ENCODE measurements around the gene CD109. TPM values are rescaled to one million over a fixed set of nuclear protein-coding genes. Genes with fewer than 3 reads are reported as not detected.

CD109 gene
- total RNA-seq, 2 donors from 2014 or later, result 2.0 TPM

GRCh38 chr6:73747289-73747688 lies 51.3 kb downstream of the CD109 start:
- H3K36me3 ChIP-seq (ENCODE audit: control insufficient read depth, insufficient read depth, low read length), result no peaks in the 10 kb centered on the region
- Mint-ChIP-seq H3K27ac (no peak overlapping the region), H3K4me1 (no peaks in the 10 kb centered on the region), H3K4me3 (no peak overlapping the region), H3K27me3 (ENCODE audit: insufficient read depth) (no peaks in the 10 kb centered on the region), H3K9me3 (no peaks in the 10 kb centered on the region), H3K36me3 (ENCODE audit: low read depth) (no peaks in the 10 kb centered on the region)
- H3K27ac ChIP-seq (ENCODE audit: low read depth, low read length), result no peak overlapping the region
- H3K9ac ChIP-seq (ENCODE audit: extremely low read depth, low read length, poor library complexity, severe bottlenecking), result no peak overlapping the region
- no peak for DNase-seq
- H3K4me1 ChIP-seq (ENCODE audit: control insufficient read depth, insufficient read depth, low read length), result no peaks in the 10 kb centered on the region
- TF ChIP-seq, protein P1, sequence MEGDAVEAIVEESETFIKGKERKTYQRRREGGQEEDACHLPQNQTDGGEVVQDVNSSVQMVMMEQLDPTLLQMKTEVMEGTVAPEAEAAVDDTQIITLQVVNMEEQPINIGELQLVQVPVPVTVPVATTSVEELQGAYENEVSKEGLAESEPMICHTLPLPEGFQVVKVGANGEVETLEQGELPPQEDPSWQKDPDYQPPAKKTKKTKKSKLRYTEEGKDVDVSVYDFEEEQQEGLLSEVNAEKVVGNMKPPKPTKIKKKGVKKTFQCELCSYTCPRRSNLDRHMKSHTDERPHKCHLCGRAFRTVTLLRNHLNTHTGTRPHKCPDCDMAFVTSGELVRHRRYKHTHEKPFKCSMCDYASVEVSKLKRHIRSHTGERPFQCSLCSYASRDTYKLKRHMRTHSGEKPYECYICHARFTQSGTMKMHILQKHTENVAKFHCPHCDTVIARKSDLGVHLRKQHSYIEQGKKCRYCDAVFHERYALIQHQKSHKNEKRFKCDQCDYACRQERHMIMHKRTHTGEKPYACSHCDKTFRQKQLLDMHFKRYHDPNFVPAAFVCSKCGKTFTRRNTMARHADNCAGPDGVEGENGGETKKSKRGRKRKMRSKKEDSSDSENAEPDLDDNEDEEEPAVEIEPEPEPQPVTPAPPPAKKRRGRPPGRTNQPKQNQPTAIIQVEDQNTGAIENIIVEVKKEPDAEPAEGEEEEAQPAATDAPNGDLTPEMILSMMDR (conservative IDR thresholded peaks at IDR 0.05), result no peak
- no peaks in the 10 kb centered on the region for H3K9me3 ChIP-seq (ENCODE audit: control insufficient read depth, low read length)
- 94 to 96% methylated on average over 2 of the region's 2 CpGs for WGBS, 2 experiments (ENCODE audit: insufficient coverage in 1 of 2, insufficient read length in 1 of 2)
- no peak overlapping the region for H3K4me3 ChIP-seq (ENCODE audit: low read length)
- no peaks in the 10 kb centered on the region for H3K27me3 ChIP-seq (ENCODE audit: control insufficient read depth, insufficient read depth, low read length, poor library complexity, severe bottlenecking)

GRCh38 chr6:73752943-73753342 lies 56.9 kb downstream of the CD109 start:
- 90 to 100% methylated on average over 2 to 3 of the region's 3 CpGs for WGBS, 2 experiments (ENCODE audit: insufficient coverage in 1 of 2, insufficient read length in 1 of 2)
- H3K36me3 Mint-ChIP-seq (ENCODE audit: low read depth), result no peaks in the 10 kb centered on the region
- DNase-seq, result no peak
- H3K9ac ChIP-seq (ENCODE audit: extremely low read depth, low read length, poor library complexity, severe bottlenecking), result no peak overlapping the region
- no peaks in the 10 kb centered on the region for H3K36me3 ChIP-seq (ENCODE audit: control insufficient read depth, insufficient read depth, low read length)
- H3K9me3 Mint-ChIP-seq, result no peaks in the 10 kb centered on the region
- no peak overlapping the region for H3K27ac Mint-ChIP-seq
- H3K4me1 ChIP-seq (ENCODE audit: control insufficient read depth, insufficient read depth, low read length), result no peaks in the 10 kb centered on the region
- no peak overlapping the region for H3K27ac ChIP-seq (ENCODE audit: low read depth, low read length)
- H3K27me3 Mint-ChIP-seq (ENCODE audit: insufficient read depth), result no peaks in the 10 kb centered on the region
- no peaks in the 10 kb centered on the region for H3K27me3 ChIP-seq (ENCODE audit: control insufficient read depth, insufficient read depth, low read length, poor library complexity, severe bottlenecking)
- H3K9me3 ChIP-seq (ENCODE audit: control insufficient read depth, low read length), result no peaks in the 10 kb centered on the region
- no peak overlapping the region for H3K4me3 ChIP-seq (ENCODE audit: low read length)
- no peak overlapping the region for H3K4me3 Mint-ChIP-seq
- H3K4me1 Mint-ChIP-seq, result peaks cover 2% of the 10 kb centered on the region
- TF ChIP-seq, protein P1 (conservative IDR thresholded peaks at IDR 0.05), result no peak

DNA sequence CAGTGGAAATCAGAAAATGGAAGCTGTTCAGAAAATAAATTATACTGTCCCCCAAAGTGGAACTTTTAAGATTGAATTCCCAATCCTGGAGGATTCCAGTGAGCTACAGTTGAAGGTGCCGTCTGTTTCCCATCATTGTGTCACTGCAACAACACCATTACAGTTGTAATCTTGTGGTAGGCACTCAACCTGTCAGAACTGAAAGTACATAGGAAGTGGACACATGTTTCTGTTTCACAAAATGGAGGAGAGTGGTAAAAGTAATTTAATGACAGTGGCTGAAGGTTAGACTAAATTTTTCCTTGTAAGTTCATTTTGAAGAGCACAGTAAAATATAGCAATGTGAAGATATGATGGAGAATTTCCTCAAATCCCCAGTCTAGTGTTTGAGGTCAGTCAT lies 70.0 kb downstream of the CD109 start:
- no peaks in the 10 kb centered on the region for H3K27me3 Mint-ChIP-seq (ENCODE audit: insufficient read depth)
- peaks cover 7% of the 10 kb centered on the region for H3K4me1 Mint-ChIP-seq
- H3K9ac ChIP-seq (ENCODE audit: extremely low read depth, low read length, poor library complexity, severe bottlenecking), result no peak overlapping the region
- no peak for DNase-seq
- H3K4me3 ChIP-seq (ENCODE audit: low read length), result no peak overlapping the region
- TF ChIP-seq, protein P1 (conservative IDR thresholded peaks at IDR 0.05), result no peak
- no peak overlapping the region for H3K4me3 Mint-ChIP-seq
- H3K9me3 Mint-ChIP-seq, result no peaks in the 10 kb centered on the region
- no peaks in the 10 kb centered on the region for H3K36me3 Mint-ChIP-seq (ENCODE audit: low read depth)
- H3K27ac Mint-ChIP-seq, result no peak overlapping the region
- H3K27me3 ChIP-seq (ENCODE audit: control insufficient read depth, insufficient read depth, low read length, poor library complexity, severe bottlenecking), result no peaks in the 10 kb centered on the region
- no peaks in the 10 kb centered on the region for H3K36me3 ChIP-seq (ENCODE audit: control insufficient read depth, insufficient read depth, low read length)
- H3K4me1 ChIP-seq (ENCODE audit: control insufficient read depth, insufficient read depth, low read length), result no peaks in the 10 kb centered on the region
- no peak overlapping the region for H3K27ac ChIP-seq (ENCODE audit: low read depth, low read length)
- 92 to 100% methylated on average over 1 of the region's 1 CpG for WGBS, 2 experiments (ENCODE audit: insufficient coverage in 1 of 2, insufficient read length in 1 of 2)
- H3K9me3 ChIP-seq (ENCODE audit: control insufficient read depth, low read length), result no peaks in the 10 kb centered on the region
